Measurements from ENCODE around the gene LGR5. TPM values are rescaled to one million over a fixed set of nuclear protein-coding genes. Genes with fewer than 3 reads are reported as not detected.
"Not testable (repeated sequence)": the region's sequence is repeated elsewhere in the genome, so short reads cannot be mapped to it uniquely, and the experiment has no call there.

The LGR5 gene
- total RNA-seq, 1 donor from 2014 or later: not detected

GRCh38 chr12:71469258-71469750 is 29.7 kb downstream of the LGR5 start:
- DNase-seq (ENCODE audit: low read depth): no peak

GRCh38 chr12:71472441-71472911 is 32.9 kb downstream of the LGR5 start:
- no peak for DNase-seq (ENCODE audit: low read depth)

GRCh38 chr12:71474791-71475190 is 35.2 kb downstream of the LGR5 start:
- no peak for DNase-seq (ENCODE audit: low read depth)

GRCh38 chr12:71475280-71475679 is 35.7 kb downstream of the LGR5 start:
- DNase-seq (ENCODE audit: low read depth): peak; percentile 33

GRCh38 chr12:71476513-71476912 is 36.9 kb downstream of the LGR5 start:
- peak; percentile 79 for DNase-seq (ENCODE audit: low read depth)

- peak; percentile 43 for DNase-seq (ENCODE audit: low read depth)
Observed at GRCh38 chr12:71477609-71478008, 38.0 kb downstream of the LGR5 start.

GRCh38 chr12:71478270-71478669 is 38.7 kb downstream of the LGR5 start:
- DNase-seq (ENCODE audit: low read depth): no peak

- no peak for DNase-seq (ENCODE audit: low read depth)
Observed at GRCh38 chr12:71484272-71484905, 44.8 kb downstream of the LGR5 start.

- not testable (repeated sequence) for DNase-seq (ENCODE audit: low read depth)
Observed at GRCh38 chr12:71490844-71491243, 51.2 kb downstream of the LGR5 start.

GRCh38 chr12:71492604-71493003 is 53.0 kb downstream of the LGR5 start:
- no peak for DNase-seq (ENCODE audit: low read depth)

- no peak for DNase-seq (ENCODE audit: low read depth)
Observed at GRCh38 chr12:71499834-71500233, 60.2 kb downstream of the LGR5 start.

GRCh38 chr12:71503579-71504391 is 64.2 kb downstream of the LGR5 start:
- no peak for DNase-seq (ENCODE audit: low read depth)

GRCh38 chr12:71504476-71504875 is 64.9 kb downstream of the LGR5 start:
- DNase-seq (ENCODE audit: low read depth): peak; percentile 23

- DNase-seq (ENCODE audit: low read depth): no peak
Observed at GRCh38 chr12:71509705-71510104, 70.1 kb downstream of the LGR5 start.

- no peak for DNase-seq (ENCODE audit: low read depth)
Observed at GRCh38 chr12:71517145-71517846, 77.7 kb downstream of the LGR5 start.

- DNase-seq (ENCODE audit: low read depth): no peak
Observed at GRCh38 chr12:71521125-71521524, 81.5 kb downstream of the LGR5 start.

GRCh38 chr12:71524626-71525025 is 85.0 kb downstream of the LGR5 start:
- no peak for DNase-seq (ENCODE audit: low read depth)

- no peak for DNase-seq (ENCODE audit: low read depth)
Observed at GRCh38 chr12:71533703-71534102, 94.1 kb downstream of the LGR5 start.

- DNase-seq (ENCODE audit: low read depth): no peak
Observed at GRCh38 chr12:71536279-71536938, 96.8 kb downstream of the LGR5 start.

GRCh38 chr12:71536939-71537622 is 97.5 kb downstream of the LGR5 start:
- no peak for DNase-seq (ENCODE audit: low read depth)

GRCh38 chr12:71538807-71539206 is 99.2 kb downstream of the LGR5 start:
- DNase-seq (ENCODE audit: low read depth): no peak

Data from myocyte (in vitro differentiated cells).